Measurements from ENCODE around the gene HOXB4.

Gene HOXB4

DNA sequence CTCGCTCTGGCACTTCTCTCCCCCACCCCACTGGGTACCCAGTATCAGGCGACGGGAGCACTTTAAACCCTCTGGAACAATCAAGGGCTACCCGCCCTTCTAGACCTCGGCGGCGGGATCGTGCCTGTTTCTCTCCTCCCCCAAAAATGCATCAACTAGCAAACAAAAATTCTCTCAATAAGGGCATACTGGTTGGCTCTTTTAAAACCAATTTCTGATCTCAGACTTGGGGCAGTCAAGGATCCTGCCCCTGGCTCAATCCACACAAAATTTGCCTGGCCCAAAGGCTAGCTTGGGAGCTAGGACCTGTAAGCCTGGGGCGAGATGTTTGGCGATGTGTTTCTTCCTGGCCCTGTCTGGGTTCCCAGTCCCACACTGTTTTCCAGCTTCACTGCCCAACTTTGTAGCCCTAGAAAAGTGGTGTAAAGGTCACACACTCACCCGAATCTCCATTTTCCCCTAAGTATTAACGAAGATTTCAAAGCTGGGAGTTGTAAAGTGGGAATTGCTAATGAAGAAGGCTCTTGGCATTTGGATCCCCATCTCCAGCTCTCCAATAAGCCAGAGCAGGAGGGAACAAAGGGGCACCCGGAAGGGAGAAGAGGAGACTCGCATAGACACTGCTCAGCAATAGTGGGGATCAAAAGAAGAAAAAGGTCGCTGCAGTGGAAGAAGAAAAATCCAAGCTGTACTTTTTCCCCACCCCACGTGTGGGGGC, 18.9 kb downstream of the HOXB4 start:
- no peak for DNase-seq (ENCODE audit: low spot score)

DNA sequence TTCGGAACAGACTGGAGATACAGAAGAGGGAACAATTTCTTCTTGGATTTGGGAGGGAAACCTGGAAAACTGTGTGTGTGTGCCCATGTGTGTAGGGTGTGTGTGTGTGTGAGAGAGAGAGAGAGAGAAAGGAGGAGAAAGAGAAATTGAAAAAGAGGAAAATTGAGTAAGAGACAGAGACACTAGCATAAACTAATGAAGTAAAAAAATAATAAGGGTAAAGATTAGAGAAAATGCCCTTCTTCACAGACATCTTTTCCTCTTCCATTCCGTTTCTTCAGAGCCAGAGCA, 19.4 kb downstream of the HOXB4 start:
- DNase-seq (ENCODE audit: low spot score), result no peak

GRCh38 chr17:48558057-48558830, 19.9 kb downstream of the HOXB4 start:
- DNase-seq (ENCODE audit: low spot score), result no peak

- DNase-seq (ENCODE audit: low spot score), result no peak
Measured at GRCh38 chr17:48556576-48557401, 21.4 kb downstream of the HOXB4 start.

GRCh38 chr17:48556229-48556575, 21.9 kb downstream of the HOXB4 start:
- no peak for DNase-seq (ENCODE audit: low spot score)

GRCh38 chr17:48555258-48556228, 22.6 kb downstream of the HOXB4 start:
- no peak for DNase-seq (ENCODE audit: low spot score)

GRCh38 chr17:48554412-48555257, 23.5 kb downstream of the HOXB4 start:
- no peak for DNase-seq (ENCODE audit: low spot score)

DNA sequence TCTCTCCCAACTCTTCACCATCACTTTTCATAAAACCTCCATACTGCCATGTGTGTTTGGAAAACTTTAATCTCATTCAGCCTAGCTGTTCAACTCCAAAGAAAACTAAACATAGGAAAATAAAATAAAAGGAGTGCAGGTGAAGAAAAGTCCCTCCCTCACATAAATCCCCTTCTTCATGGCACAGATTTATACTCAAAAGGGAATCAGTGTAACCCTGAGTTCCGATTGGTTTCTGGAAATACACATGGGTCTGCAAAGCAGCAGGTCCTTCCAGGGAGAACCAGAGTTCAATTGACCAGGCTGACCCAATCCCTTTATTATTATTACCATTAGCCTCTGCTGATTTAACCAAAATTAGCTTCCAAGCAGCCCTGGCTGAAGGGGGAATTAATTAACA, 24.3 kb downstream of the HOXB4 start:
- no peak for DNase-seq (ENCODE audit: low spot score)

- DNase-seq (ENCODE audit: low spot score), result no peak
Measured at GRCh38 chr17:48553190-48553547, 25.0 kb downstream of the HOXB4 start.

DNA sequence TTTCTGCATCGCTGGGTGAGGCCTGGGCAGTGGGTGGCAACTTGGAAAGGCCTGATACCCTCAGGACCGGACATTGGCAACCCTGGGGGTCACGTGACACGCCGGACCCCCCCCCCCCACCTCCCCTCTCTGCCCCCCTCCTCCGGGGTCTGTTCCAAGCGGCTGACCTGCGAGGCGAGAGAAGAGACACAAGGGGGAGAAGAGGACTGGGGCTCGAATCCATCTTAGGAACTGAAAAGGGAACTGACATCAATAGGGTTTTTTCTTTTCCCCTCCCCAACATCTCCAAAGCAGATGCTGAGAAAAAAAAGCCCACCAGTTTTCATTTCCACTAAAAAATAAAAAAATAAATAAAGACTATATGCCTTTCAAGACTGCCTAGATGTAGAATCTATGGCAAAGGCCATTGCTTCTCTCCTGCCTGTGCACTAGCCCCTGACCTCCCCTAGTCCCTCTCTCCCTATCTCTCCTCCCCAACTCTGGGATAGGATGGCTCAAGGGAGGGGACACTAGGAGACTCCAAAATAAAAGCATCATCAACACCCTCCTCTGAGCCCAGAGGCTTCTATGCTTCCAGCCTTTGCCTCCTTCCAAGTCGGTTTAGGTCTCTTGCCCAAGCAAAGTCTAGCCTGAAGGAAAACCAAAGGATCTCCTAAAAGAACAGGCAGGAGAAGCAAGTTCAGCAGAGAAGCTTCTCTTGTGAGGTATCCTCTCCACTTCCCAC, 25.5 kb downstream of the HOXB4 start:
- no peak for DNase-seq (ENCODE audit: low spot score)

- DNase-seq (ENCODE audit: low spot score), result no peak
Measured at GRCh38 chr17:48551596-48552465, 26.3 kb downstream of the HOXB4 start.

GRCh38 chr17:48551214-48551555, 27.0 kb downstream of the HOXB4 start:
- no peak for DNase-seq (ENCODE audit: low spot score)

DNA sequence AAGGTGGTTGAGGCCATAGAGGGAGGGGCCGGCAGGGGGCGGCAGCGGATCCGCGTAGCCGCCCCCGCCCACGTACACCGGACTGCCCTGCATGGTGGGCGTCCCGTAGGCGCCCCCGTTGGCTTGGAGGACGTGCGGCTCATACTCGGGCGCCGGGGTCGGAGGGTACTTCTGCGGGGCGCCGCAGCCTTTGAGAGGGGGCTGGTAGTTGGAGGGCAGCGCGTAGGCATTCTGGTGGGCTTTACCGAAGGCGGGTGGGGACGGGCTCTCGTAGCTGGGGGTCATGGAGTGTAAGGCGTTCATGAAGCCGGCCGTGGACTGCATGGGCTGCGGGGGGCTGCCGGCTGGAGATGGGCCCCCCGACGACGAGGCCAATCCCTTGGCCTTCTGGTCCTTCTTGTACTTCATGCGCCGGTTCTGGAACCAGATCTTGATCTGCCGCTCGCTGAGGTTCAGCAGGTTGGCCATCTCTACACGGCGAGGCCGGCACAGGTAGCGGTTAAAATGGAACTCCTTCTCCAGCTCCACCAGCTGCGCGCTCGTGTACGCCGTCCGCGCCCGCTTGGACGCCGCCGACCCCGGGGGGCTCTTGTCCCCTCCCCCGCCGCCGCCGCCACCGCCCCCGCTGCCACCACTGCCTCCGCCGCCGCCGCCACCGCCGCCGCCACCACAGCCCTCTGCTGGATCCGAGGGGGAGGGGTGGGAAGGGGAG, 27.5 kb downstream of the HOXB4 start:
- no peak for DNase-seq (ENCODE audit: low spot score)

- no peak for DNase-seq (ENCODE audit: low spot score)
Measured at GRCh38 chr17:48549914-48550501, 28.1 kb downstream of the HOXB4 start.

- no peak for DNase-seq (ENCODE audit: low spot score)
Measured at GRCh38 chr17:48549281-48549630, 28.9 kb downstream of the HOXB4 start.

GRCh38 chr17:48548523-48549280, 29.4 kb downstream of the HOXB4 start:
- DNase-seq (ENCODE audit: low spot score), result no peak

DNA sequence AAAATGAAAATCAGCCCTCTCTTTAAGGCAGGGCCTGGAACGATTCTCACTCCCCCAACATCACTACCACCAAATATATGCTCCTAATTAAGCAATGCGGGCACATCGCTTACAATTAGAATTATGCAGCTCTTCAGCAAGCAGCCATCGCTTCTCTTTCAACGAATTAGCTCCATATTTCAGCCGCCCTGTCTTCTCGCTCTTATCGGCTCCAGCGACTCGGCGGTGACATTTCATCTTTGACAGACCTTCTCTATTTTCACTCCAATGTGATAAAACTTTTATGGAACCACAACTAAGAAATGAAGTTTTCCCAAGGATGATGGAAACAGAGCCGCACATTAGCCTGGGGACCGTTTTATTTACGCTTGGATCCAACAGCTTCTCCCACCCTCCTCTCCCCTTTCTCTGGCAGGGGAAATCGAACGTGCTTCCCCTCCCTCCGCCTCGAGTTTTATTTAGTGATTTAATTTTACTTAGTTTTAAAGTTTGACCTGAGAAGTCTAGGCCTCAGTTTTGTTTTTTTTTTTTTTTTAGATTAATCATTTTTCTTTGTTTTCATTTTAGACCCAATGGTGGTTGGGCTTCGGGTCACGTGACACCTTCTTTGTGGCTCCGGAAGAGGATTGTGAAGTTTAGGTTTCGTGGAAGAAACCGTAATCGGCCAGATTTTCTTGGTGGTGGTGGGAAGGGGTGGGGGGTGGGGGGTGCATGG, 30.2 kb downstream of the HOXB4 start:
- DNase-seq (ENCODE audit: low spot score), result no peak

Data from pons (tissue), 1 donor.